ENCODE results near the gene CDA. TPM values are rescaled to one million over a fixed set of nuclear protein-coding genes. Genes with fewer than 3 reads are reported as not detected.

Gene CDA
- total and polyA plus RNA-seq, 8 donors = 1.3 to 8.4 (median 6.0) TPM; not detected in 5

DNA sequence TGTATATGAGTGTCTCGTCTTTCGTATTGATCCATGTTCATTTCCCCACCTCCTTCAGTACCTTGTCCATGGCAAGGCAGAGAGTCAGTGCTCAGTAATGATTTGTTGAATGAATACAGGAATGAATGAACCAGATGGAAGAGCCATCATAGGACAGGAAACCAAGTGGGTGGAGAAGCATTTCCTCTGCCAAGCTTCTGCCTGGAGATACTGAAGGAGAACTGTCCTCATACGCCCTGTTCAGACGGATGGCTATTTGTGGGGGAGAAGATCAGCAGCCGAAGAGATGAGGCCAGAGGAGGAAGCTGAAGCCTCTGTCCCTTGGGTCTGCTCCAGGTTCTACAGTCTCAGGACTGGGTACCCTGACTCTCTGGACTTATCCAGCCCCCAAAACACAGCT, 30.7 kb upstream of the CDA start:
- intact Hi-C loops (cut with DNase I; ENCODE audit: low total_unique reads) = no loop called here
- Histone ChIP-seq H3K27me3 (peaks cover 6 to 90% (median 32%) of the 10 kb centered on the region in 3 donors), H3K4me3 (no peak overlapping the region), H3K27ac (no peak overlapping the region), H3K9me3 (no peaks in the 10 kb centered on the region), H3K36me3 (no peaks in the 10 kb centered on the region), H3K4me1 (peaks cover 1 to 23% (median 10%) of the 10 kb centered on the region in 4 donors)
- TF ChIP-seq POLR2AphosphoS5 (IDR thresholded peaks at IDR 0.05) (no peak), POLR2A (IDR thresholded peaks at IDR 0.05) (no peak), EP300 (IDR thresholded peaks at IDR 0.05) (no peak)
- TF ChIP-seq, protein P1, sequence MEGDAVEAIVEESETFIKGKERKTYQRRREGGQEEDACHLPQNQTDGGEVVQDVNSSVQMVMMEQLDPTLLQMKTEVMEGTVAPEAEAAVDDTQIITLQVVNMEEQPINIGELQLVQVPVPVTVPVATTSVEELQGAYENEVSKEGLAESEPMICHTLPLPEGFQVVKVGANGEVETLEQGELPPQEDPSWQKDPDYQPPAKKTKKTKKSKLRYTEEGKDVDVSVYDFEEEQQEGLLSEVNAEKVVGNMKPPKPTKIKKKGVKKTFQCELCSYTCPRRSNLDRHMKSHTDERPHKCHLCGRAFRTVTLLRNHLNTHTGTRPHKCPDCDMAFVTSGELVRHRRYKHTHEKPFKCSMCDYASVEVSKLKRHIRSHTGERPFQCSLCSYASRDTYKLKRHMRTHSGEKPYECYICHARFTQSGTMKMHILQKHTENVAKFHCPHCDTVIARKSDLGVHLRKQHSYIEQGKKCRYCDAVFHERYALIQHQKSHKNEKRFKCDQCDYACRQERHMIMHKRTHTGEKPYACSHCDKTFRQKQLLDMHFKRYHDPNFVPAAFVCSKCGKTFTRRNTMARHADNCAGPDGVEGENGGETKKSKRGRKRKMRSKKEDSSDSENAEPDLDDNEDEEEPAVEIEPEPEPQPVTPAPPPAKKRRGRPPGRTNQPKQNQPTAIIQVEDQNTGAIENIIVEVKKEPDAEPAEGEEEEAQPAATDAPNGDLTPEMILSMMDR (IDR thresholded peaks at IDR 0.05) = no peak
- no peak for DNase-seq
- 47 to 77% (median 59%) methylated on average over 5 of the region's 5 CpGs for WGBS, 5 donors

DNA sequence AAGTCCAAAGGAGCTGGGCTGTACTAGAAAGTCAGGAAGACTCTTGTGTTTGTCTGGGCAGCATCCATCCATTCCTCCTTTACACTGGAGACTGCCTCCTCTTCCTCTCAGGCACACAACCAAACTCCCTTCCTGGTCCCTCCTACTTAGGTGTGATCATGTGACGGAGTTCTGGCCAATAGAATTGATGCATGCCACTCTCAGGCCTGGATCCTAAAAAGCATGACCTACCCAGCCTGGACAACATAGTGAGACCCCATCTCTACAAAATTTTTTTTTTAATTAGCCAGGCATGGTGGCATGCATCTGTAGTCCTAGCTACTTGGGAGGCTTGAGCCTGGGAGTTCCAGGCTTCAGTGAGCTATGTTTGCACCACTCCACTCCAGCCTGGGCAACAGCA, 27.9 kb upstream of the CDA start:
- Histone ChIP-seq H3K4me3 (no peak overlapping the region), H3K27ac (no peak overlapping the region), H3K4me1 (no peaks in the 10 kb centered on the region), H3K36me3 (no peaks in the 10 kb centered on the region), H3K27me3 (peaks cover 0 to 69% (median 12%) of the 10 kb centered on the region in 3 donors), H3K9me3 (no peaks in the 10 kb centered on the region)
- intact Hi-C loops (cut with DNase I; ENCODE audit: low total_unique reads) = no loop called here
- WGBS, 5 donors = 42 to 83% (median 63%) methylated on average over 1 of the region's 1 CpG
- no peak for DNase-seq
- TF ChIP-seq EP300 (IDR thresholded peaks at IDR 0.05) = no peak
- no peak for TF ChIP-seq POLR2A (IDR thresholded peaks at IDR 0.05)
- TF ChIP-seq, protein P1 (IDR thresholded peaks at IDR 0.05) = no peak
- TF ChIP-seq POLR2AphosphoS5 (IDR thresholded peaks at IDR 0.05) = no peak

DNA sequence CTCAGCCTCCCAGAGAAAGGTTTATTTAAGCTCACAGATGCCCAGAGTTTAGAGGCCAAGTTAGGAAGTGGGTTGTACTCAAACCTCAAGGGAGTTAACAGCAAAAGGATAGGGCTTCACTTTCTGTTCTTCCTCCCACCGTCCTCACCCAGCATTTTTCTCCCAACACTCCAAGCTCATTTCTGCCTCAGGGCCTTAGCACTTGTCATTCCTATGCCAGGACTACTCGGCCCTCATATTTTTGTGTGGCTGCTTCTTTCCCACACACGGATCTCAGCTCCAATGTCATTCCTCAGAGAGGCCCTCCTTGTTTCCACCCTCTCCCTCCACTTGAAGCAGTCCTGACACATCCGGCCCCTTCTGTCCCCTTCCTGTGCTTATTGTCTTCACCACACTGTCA, 23.7 kb upstream of the CDA start:
- Histone ChIP-seq H3K4me1 (no peaks in the 10 kb centered on the region), H3K9me3 (no peaks in the 10 kb centered on the region), H3K36me3 (no peaks in the 10 kb centered on the region), H3K4me3 (no peak overlapping the region), H3K27ac (no peak overlapping the region), H3K27me3 (peaks cover 0 to 48% (median 11%) of the 10 kb centered on the region in 3 donors)
- TF ChIP-seq POLR2A (IDR thresholded peaks at IDR 0.05) (no peak), POLR2AphosphoS5 (IDR thresholded peaks at IDR 0.05) (no peak), EP300 (IDR thresholded peaks at IDR 0.05) (no peak)
- TF ChIP-seq, protein P1 (IDR thresholded peaks at IDR 0.05) = no peak
- DNase-seq = no peak
- intact Hi-C loops (cut with DNase I; ENCODE audit: low total_unique reads) = no loop called here
- 64 to 78% (median 72%) methylated on average over 4 of the region's 4 CpGs for WGBS, 5 donors

DNA sequence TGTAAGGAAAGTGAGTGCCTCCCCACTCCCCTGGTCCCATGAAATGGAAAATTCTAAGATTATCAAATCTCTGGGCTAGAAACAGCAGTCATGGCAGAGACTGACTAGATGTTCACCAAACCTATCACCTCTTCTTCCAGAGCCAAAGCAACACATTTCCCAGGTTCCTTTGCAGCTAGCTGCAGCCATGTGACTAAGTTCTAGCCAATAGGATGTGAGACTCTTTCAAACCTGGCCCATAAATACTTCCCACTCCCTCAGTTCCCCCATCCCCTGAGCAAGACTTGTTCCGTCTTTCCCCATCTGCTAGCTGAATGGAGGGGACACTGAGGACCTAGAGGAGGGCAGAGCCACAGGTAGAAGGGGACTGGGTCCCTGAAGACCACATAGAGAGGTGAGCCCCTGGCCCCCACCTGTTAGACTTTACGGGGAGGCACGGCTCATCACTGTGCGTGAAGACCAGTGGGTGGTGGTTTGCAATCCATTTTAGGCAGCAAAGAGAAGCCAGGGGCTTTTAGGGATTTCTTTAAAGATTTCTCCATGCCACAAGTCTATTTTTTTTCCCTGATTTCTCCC, 19.3 kb upstream of the CDA start:
- TF ChIP-seq, protein P1 (IDR thresholded peaks at IDR 0.05) = no peak
- TF ChIP-seq POLR2A (IDR thresholded peaks at IDR 0.05) = no peak
- TF ChIP-seq EP300 (IDR thresholded peaks at IDR 0.05) = no peak
- TF ChIP-seq POLR2AphosphoS5 (IDR thresholded peaks at IDR 0.05) = no peak
- peaks cover 0 to 41% (median 0%) of the 10 kb centered on the region in 3 donors for H3K27me3 ChIP-seq
- WGBS, 5 donors = 84 to 91% (median 86%) methylated on average over 4 of the region's 4 CpGs
- H3K4me3 ChIP-seq = no peak overlapping the region
- no peaks in the 10 kb centered on the region for H3K4me1 ChIP-seq
- no peaks in the 10 kb centered on the region for H3K36me3 ChIP-seq
- H3K27ac ChIP-seq = no peak overlapping the region
- peaks cover 0 to 10% (median 7%) of the 10 kb centered on the region in 4 donors for H3K9me3 ChIP-seq
- intact Hi-C loops (cut with DNase I; ENCODE audit: low total_unique reads) = no loop called here
- no peak for DNase-seq

All from stomach (tissue), 9 donors.